GM12892 (cell line): Measurements from ENCODE around the gene AMDHD2.
"Not testable (repeated sequence)": the region's sequence is repeated elsewhere in the genome, so short reads cannot be mapped to it uniquely, and the experiment has no call there.

ENCODE experiments used
- POLR2A ChIP-seq: IDR thresholded peaks from 2 replicates; pipeline ENCODE4 v1.6.1; 2011; ENCODE audit warnings: low read depth, low read length, control low read depth
- POLR2AphosphoS5 ChIP-seq: IDR thresholded peaks from 2 replicates; pipeline ENCODE4 v1.6.1; 2011; ENCODE audit warnings: low read depth, low read length, control low read depth
- TAF1 ChIP-seq: IDR thresholded peaks from 2 replicates; pipeline ENCODE4 v1.6.1; 2011; ENCODE audit warnings: low read depth, mild to moderate bottlenecking, control low read depth, low read length, borderline replicate concordance

DNA sequence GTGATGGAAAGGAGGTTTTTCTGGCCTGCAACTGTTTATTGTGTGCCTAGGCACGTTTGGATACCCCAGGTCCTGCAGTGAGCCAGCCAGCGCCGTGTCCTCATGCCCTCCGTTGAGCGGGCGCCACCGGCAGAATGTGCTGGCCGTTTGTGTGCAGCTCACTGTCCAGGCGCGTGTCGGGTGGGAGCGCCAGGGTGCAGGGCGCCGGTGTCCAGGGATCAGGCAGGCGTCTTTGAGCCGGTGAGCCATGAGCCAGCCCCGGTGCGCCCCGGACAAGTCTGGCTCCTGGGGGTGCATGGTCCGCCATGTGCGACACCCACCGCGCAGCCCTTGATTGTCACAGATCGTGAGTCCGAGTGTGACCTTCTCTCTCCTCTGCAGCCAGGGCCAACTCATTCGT is 56.9 kb downstream of the AMDHD2 start:
- TF ChIP-seq POLR2A, POLR2AphosphoS5, TAF1: not testable (repeated sequence)
